ENCODE measurements around the gene HEATR9.

DNA sequence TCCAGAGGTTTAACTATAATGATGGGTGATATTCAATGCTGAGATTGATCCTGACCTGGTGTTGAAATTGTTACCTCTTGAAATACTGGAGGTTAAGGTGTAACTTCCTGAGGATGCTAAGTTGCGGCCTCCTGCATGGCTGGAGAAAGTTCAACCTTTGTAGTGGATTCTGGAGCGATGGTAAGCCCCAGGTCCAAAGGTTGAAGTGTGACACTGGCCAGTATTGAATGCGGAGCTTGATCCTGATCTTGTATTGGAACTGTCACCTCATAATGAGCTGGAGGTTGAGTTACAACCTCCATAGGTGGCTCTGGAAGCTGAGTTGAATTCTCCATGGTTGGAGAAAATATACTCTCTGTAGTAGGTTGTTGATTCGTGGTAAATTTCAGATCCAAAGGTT is 44.9 kb upstream of the HEATR9 start:
- TF ChIP-seq EZH2 (IDR thresholded peaks at IDR 0.05; ENCODE audit: borderline replicate concordance, low read depth, low read length, severe bottlenecking) (no peak), CTCF (IDR thresholded peaks at IDR 0.05; ENCODE audit: borderline replicate concordance, extremely low read depth, low read length, poor library complexity, severe bottlenecking) (no peak)

Data from DND-41 (cell line).